HEK293T (cell line): ENCODE results near the gene MKLN1.

ENCODE experiments used
- FOXM1 ChIP-seq: fragments of 450-650 bp; IDR thresholded peaks from 2 replicates; pipeline ENCODE4 v1.6.1; 2017; ENCODE audit warnings: mild to moderate bottlenecking, borderline replicate concordance
- SP1 ChIP-seq: fragments of 450-650 bp; IDR thresholded peaks from 2 replicates; pipeline ENCODE4 v1.6.1; 2017
- SUZ12 ChIP-seq: fragments of 450-650 bp; IDR thresholded peaks from 2 replicates; pipeline ENCODE4 v1.6.1; 2016; ENCODE audit warnings: mild to moderate bottlenecking
- TARDBP ChIP-seq: fragments of 450-650 bp; IDR thresholded peaks from 2 replicates; pipeline ENCODE4 v1.6.1; 2016

DNA sequence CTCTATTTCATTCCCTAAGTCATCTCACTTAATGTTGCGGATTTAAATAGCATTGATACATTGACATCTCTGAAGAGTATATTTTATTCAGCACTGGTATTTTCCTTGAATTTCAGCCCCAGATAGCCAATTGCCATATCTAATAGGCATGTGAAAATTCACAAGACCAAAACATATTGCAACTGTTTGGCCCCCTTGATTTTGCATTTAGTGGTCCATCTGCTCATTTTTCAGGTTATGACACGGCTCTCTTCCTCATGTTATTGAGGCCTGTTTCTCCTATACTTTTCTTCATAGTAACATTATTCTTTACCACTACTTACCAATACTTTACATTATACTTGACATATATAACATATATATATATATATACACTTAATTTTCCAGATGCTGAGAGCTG lies 43.7 kb downstream of the MKLN1 start:
- no peak for TF ChIP-seq SUZ12
- TF ChIP-seq SP1, result no peak
- TF ChIP-seq TARDBP, result no peak
- TF ChIP-seq FOXM1, result no peak
